Trophoblast cell (in vitro differentiated cells and primary cell): ENCODE measurements around the gene CBARP.

Experiments
- DNase-seq, 2 donors: peaks; one replicate each; pipeline ENCODE4 v3.0.0-alpha.2; 2016
- H2AFZ ChIP-seq: 2 replicates; pipeline ENCODE4 v1.6.1; 2013; ENCODE audit warnings: low read length, moderate library complexity, mild to moderate bottlenecking; ENCODE audit not compliant: insufficient read depth, poor library complexity
- H2AK5ac ChIP-seq: 2 replicates; pipeline ENCODE4 v1.6.1; 2013; ENCODE audit warnings: mild to moderate bottlenecking, low read length
- H2BK120ac ChIP-seq: 2 replicates; pipeline ENCODE4 v1.6.1; 2013; ENCODE audit warnings: low read length, mild to moderate bottlenecking, moderate library complexity; ENCODE audit not compliant: insufficient read depth, poor library complexity
- H2BK12ac ChIP-seq: 2 replicates; pipeline ENCODE4 v1.6.1; 2013; ENCODE audit warnings: mild to moderate bottlenecking, low read length, moderate library complexity
- H2BK5ac ChIP-seq: 2 replicates; pipeline ENCODE4 v1.6.1; 2013; ENCODE audit warnings: low read length, low read depth, moderate library complexity, mild to moderate bottlenecking; ENCODE audit not compliant: poor library complexity
- H3K14ac ChIP-seq: 2 replicates; pipeline ENCODE4 v1.6.1; 2013; ENCODE audit warnings: mild to moderate bottlenecking, low read length
- H3K18ac ChIP-seq: 2 replicates; pipeline ENCODE4 v1.6.1; 2013; ENCODE audit warnings: mild to moderate bottlenecking, low read length
- H3K23ac ChIP-seq: 2 replicates; pipeline ENCODE4 v1.6.1; 2013; ENCODE audit warnings: low read length
- H3K27ac ChIP-seq: 2 replicates; pipeline ENCODE4 v1.5.1; 2013; ENCODE audit warnings: low read depth, mild to moderate bottlenecking, inconsistent platforms, low read length, moderate library complexity
- H3K27me3 ChIP-seq: 2 replicates; pipeline ENCODE4 v1.6.1; 2013; ENCODE audit warnings: inconsistent platforms, mild to moderate bottlenecking, low read length, moderate library complexity; ENCODE audit not compliant: insufficient read depth
- H3K36me3 ChIP-seq, 2 experiments: 1 replicate in 1 of 2; 2 replicates in 1 of 2; pipeline ENCODE4 v1.6.1; 2013; ENCODE audit warnings: low read length in 2 of 2, mild to moderate bottlenecking in 2 of 2, moderate library complexity in 1 of 2; ENCODE audit not compliant: insufficient read depth in 2 of 2, control insufficient read depth in 1 of 2
- H3K4ac ChIP-seq: 2 replicates; pipeline ENCODE4 v1.6.1; 2013; ENCODE audit warnings: low read depth, mild to moderate bottlenecking, low read length, moderate library complexity
- H3K4me1 ChIP-seq, 2 experiments: 1 replicate in 1 of 2; 2 replicates in 1 of 2; pipeline ENCODE4 v1.6.1; 2013; ENCODE audit warnings: low read length in 2 of 2, mild to moderate bottlenecking in 2 of 2, moderate library complexity in 1 of 2; ENCODE audit not compliant: insufficient read depth in 2 of 2, control insufficient read depth in 1 of 2
- H3K4me2 ChIP-seq: 2 replicates; pipeline ENCODE4 v1.6.1; 2013; ENCODE audit warnings: inconsistent platforms, mild to moderate bottlenecking, low read length, moderate library complexity
- H3K4me3 ChIP-seq: 2 replicates; pipeline ENCODE4 v1.5.1; 2013; ENCODE audit warnings: mild to moderate bottlenecking, low read depth, low read length, inconsistent platforms
- H3K79me1 ChIP-seq: one replicate; pipeline ENCODE4 v1.6.1; 2013; ENCODE audit warnings: low read length
- H3K79me2 ChIP-seq: 2 replicates; pipeline ENCODE4 v1.6.1; 2013; ENCODE audit warnings: low read length, mild to moderate bottlenecking; ENCODE audit not compliant: control insufficient read depth, insufficient read depth, poor library complexity
- H3K9ac ChIP-seq: 2 replicates; pipeline ENCODE4 v1.6.1; 2013; ENCODE audit warnings: mild to moderate bottlenecking, low read length
- H3K9me3 ChIP-seq: 2 replicates; pipeline ENCODE4 v1.6.1; 2013; ENCODE audit warnings: low read depth, mild to moderate bottlenecking, control low read depth, inconsistent platforms, low read length; ENCODE audit not compliant: insufficient read depth
- H4K12ac ChIP-seq: 2 replicates; pipeline ENCODE4 v1.6.1; 2013; ENCODE audit warnings: low read depth, mild to moderate bottlenecking, low read length, moderate library complexity
- H4K8ac ChIP-seq: 2 replicates; pipeline ENCODE4 v1.6.1; 2013; ENCODE audit warnings: low read depth, mild to moderate bottlenecking, low read length, moderate library complexity
- H4K91ac ChIP-seq: one replicate; pipeline ENCODE4 v1.6.1; 2013; ENCODE audit warnings: low read depth, mild to moderate bottlenecking, low read length, moderate library complexity
- WGBS: extraction: QIAGEN DNeasy Blood & Tissue Kit; methylation state at CpG from one replicate; pipeline ENCODE4 v1.1.7; 2013; ENCODE audit warnings: missing lambda C conversion rate; ENCODE audit not compliant: insufficient read length, insufficient coverage; ENCODE audit errors: extremely low coverage; 5-methylcytosine and 5-hydroxymethylcytosine counted together

The CBARP gene

DNA sequence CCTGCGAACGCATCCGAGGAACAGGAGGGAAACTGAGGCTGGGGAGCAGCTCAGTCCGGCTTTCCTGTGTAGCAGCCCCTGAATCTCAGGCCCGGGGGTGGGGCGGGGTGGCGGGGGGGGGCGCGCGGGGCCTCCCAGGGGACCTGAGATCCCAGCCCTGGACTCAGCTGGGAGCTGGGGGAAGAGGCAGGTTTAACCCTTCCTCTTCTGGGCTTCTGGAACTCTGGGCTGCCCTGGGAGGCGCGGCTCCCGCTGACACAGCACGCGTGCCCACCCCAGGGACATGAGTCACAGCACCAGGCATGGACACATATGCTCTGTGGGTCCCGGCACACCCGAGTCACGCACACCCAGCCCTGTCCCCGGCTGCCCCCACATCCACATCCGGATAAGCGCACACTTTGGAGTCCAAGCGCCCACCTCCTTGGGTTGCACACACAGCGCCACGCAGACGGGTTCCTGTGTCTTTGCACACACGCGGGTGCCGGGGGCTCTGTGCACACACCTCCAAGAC is 27.9 kb upstream of the CBARP start:
- Histone ChIP-seq H2BK120ac (peak overlapping the region; percentile 28), H4K12ac (peak overlapping the region; percentile 31), H3K4me2 (peak overlapping the region; percentile 84), H3K79me2 (peaks cover 15% of the 10 kb centered on the region), H2BK12ac (peak overlapping the region; percentile 92), H2BK5ac (peak overlapping the region; percentile 71), H2AFZ (peak overlapping the region; percentile 4), H3K4me3 (peak overlapping the region; percentile 31), H3K27me3 (no peaks in the 10 kb centered on the region), H3K9ac (no peak overlapping the region), H3K9me3 (no peaks in the 10 kb centered on the region), H3K23ac (no peak overlapping the region), H3K14ac (peak overlapping the region; percentile 75), H3K4ac (peak overlapping the region; percentile 46), H4K91ac (peak overlapping the region; percentile 73), H2AK5ac (peak overlapping the region; percentile 87), H4K8ac (peak overlapping the region; percentile 68), H3K79me1 (peaks cover 42% of the 10 kb centered on the region), H3K4me1 (peaks cover 46 to 57% of the 10 kb centered on the region in 2 experiments), H3K18ac (peak overlapping the region; percentile 85), H3K27ac (peak overlapping the region; percentile 81), H3K36me3 (peaks cover 0 to under 1% of the 10 kb centered on the region in 2 experiments)
- no CpG with 5 or more reads among the region's 28 CpGs for WGBS
- peak; percentile 54 to 56 for DNase-seq

DNA sequence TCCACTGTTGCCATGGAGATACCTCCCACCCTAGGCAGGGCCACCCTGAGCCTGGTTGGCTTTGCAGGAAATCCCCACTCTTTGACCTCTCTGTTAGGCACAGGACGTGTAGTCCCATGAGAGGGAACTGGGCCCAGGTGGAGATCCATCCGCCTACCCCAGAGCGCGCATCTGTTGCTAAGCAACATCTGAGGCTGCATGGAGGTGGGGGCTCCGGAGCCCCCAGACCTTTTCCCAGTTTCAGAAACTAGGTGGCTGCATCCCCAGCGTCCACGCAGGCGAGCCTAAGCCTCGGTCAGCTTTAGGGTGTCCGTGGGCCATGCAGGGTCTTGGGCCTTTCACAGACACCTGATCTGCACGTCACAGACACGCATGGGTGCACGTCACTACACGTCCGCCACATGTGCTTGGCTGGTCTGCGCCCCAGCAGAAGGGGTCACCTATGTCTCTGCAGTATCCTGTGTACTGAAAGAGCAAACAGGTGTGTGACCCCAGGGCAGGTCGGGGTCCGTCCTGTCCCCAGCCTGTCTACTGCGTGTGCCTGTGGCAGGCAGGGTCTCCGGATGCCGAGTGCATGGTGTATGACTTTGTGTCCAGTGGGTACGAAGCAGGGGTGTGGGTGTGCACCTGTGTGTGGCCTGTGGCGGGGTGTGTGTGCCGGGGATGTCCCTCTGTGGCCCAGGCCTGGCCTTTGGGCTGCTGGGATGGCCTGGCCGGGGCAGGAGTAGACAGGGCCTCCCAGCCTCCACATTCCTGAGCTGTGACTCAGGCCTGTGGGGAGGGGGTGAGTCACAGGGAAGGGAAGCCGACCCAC is 27.2 kb upstream of the CBARP start:
- H3K36me3 ChIP-seq = no peaks in the 10 kb centered on the region
- H2BK12ac ChIP-seq = peak overlapping the region; percentile 71
- peak overlapping the region; percentile 22 for H3K4me2 ChIP-seq
- no CpG with 5 or more reads among the region's 26 CpGs for WGBS
- no peaks in the 10 kb centered on the region for H3K27me3 ChIP-seq
- H3K27ac ChIP-seq = peak overlapping the region; percentile 43
- H3K9me3 ChIP-seq = no peaks in the 10 kb centered on the region
- H3K4ac ChIP-seq = no peak overlapping the region
- H2AK5ac ChIP-seq = peak overlapping the region; percentile 16
- H4K91ac ChIP-seq = peak overlapping the region; percentile 58
- H3K18ac ChIP-seq = peak overlapping the region; percentile 21
- peak overlapping the region; percentile 23 for H3K14ac ChIP-seq
- peak; percentile 86 to 92 for DNase-seq
- H3K79me1 ChIP-seq = peaks cover 43% of the 10 kb centered on the region
- peak overlapping the region; percentile 2 for H4K8ac ChIP-seq
- H3K79me2 ChIP-seq = peaks cover 13% of the 10 kb centered on the region
- H3K9ac ChIP-seq = no peak overlapping the region
- peak overlapping the region; percentile 1 for H2BK5ac ChIP-seq
- H3K23ac ChIP-seq = no peak overlapping the region
- no peak overlapping the region for H3K4me3 ChIP-seq
- no peak overlapping the region for H2AFZ ChIP-seq
- H2BK120ac ChIP-seq = peak overlapping the region; percentile 20
- no peak overlapping the region for H4K12ac ChIP-seq
- H3K4me1 ChIP-seq = peaks cover 49 to 60% of the 10 kb centered on the region in 2 experiments

DNA sequence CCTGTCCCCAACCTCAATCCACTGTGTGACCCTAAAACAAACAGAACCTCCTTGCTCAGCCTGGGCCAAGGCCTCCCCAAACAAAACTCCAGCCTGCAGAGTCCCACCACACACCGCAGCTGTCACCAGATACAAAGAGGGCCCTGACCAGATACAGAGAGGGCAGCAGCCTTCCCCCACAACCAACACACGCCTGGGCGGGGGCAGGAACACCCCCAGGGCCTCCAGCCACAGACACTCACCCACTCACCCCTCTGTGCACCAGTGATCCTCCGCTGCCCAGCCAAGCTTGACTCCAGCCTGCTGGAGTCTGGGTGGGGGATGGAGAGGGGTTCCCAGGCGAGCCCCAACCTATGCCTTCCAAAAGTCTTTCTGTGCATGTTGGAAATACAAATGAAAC is 25.4 kb upstream of the CBARP start:
- Histone ChIP-seq H3K4ac (peak overlapping the region; percentile 19), H3K27me3 (no peaks in the 10 kb centered on the region), H4K91ac (peak overlapping the region; percentile 89), H3K9me3 (no peaks in the 10 kb centered on the region), H2BK120ac (peak overlapping the region; percentile 65), H3K79me2 (peaks cover 5% of the 10 kb centered on the region), H2BK5ac (peak overlapping the region; percentile 7), H3K4me2 (no peak overlapping the region), H3K79me1 (peaks cover 41% of the 10 kb centered on the region), H2AK5ac (peak overlapping the region; percentile 61), H3K27ac (peak overlapping the region; percentile 22), H2AFZ (no peak overlapping the region), H3K4me1 (peaks cover 48 to 61% of the 10 kb centered on the region in 2 experiments), H3K36me3 (peaks cover under 1 to 5% of the 10 kb centered on the region in 2 experiments), H4K8ac (no peak overlapping the region), H4K12ac (no peak overlapping the region), H3K9ac (no peak overlapping the region), H3K4me3 (no peak overlapping the region), H3K18ac (no peak overlapping the region), H3K14ac (peak overlapping the region; percentile 45), H2BK12ac (peak overlapping the region; percentile 52), H3K23ac (no peak overlapping the region)
- no CpG with 5 or more reads among the region's 5 CpGs for WGBS
- DNase-seq = no peak

DNA sequence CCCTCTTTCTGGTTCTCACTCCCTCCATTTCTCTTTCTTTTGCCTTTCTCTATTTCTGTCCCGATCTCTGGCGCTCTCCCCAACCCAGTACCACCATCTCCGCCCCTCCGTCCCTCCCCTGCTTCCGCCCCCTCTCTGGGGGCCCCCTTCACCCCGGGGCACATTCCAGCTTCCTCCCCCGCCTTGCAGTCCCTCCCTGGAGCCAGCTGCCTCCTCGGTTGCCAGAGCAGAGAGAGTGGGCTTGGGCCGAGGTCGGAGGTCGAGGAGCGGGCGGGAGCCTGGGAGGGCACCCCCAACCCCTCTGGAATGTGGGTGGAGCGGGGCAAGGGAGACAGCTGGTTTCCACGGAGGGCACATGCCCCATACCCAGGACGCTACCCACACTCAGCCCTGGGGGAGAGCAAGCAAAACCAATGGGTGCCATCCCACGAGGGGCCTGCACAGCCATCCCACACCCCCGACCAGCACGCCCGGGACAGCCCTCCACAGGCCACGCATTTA is 24.9 kb upstream of the CBARP start:
- peak overlapping the region; percentile 47 for H3K18ac ChIP-seq

More for the DNA sequence above, 24.9 kb upstream of the CBARP start:
- Histone ChIP-seq H3K4me2 (peak overlapping the region; percentile 69), H3K9ac (no peak overlapping the region), H2AFZ (no peak overlapping the region), H3K14ac (peak overlapping the region; percentile 83), H3K9me3 (no peaks in the 10 kb centered on the region), H3K79me2 (peaks cover 5% of the 10 kb centered on the region), H4K8ac (peak overlapping the region; percentile 83), H2AK5ac (peak overlapping the region; percentile 33), H3K23ac (no peak overlapping the region), H3K79me1 (peaks cover 41% of the 10 kb centered on the region), H3K36me3 (peaks cover 6 to 10% of the 10 kb centered on the region in 2 experiments), H3K4me3 (no peak overlapping the region), H3K27me3 (no peaks in the 10 kb centered on the region), H2BK12ac (peak overlapping the region; percentile 86), H3K4ac (peak overlapping the region; percentile 7), H4K12ac (no peak overlapping the region), H4K91ac (peak overlapping the region; percentile 89), H3K4me1 (peaks cover 48 to 61% of the 10 kb centered on the region in 2 experiments), H2BK5ac (peak overlapping the region; percentile 7), H3K27ac (peak overlapping the region; percentile 22), H2BK120ac (peak overlapping the region; percentile 65)
- DNase-seq = no peak
- WGBS = no CpG with 5 or more reads among the region's 21 CpGs
